GM23338 (cell line): ENCODE data around the gene TRAF2. TPM values are rescaled to one million over a fixed set of nuclear protein-coding genes. Genes with fewer than 3 reads are reported as not detected.

Source experiments
- ATAC-seq: fragments of 200-7000 bp; cut with Tn5 transposase; 3 replicates; pipeline ENCODE4 v1.9.1; 2020
- DNase-seq: peaks from one replicate; pipeline ENCODE4 v3.0.0-alpha.2; 2015; ENCODE audit warnings: low spot score
- H2AFZ ChIP-seq: fragments of 200-600 bp; sonication (generic); 2 replicates; pipeline ENCODE4 v1.8.0; 2016; ENCODE audit warnings: antibody characterized with exemption, mild to moderate bottlenecking, moderate library complexity
- H3F3A ChIP-seq: fragments of 200-600 bp; sonication (generic); replicated peaks from 2 replicates; pipeline ENCODE4 v1.8.0; 2017; ENCODE audit warnings: antibody characterized with exemption, mixed run types, low read depth
- H3K27ac ChIP-seq: fragments of 200-600 bp; sonication (generic); 2 replicates; pipeline ENCODE4 v1.6.1; 2016; ENCODE audit warnings: low read depth
- H3K27me3 ChIP-seq: fragments of 200-600 bp; sonication (generic); 2 replicates; pipeline ENCODE4 v1.8.0; 2016; ENCODE audit warnings: mild to moderate bottlenecking, mixed run types, moderate library complexity; ENCODE audit not compliant: insufficient read depth
- H3K36me3 ChIP-seq: fragments of 200-600 bp; sonication (generic); 2 replicates; pipeline ENCODE4 v1.8.0; 2016; ENCODE audit warnings: mild to moderate bottlenecking; ENCODE audit not compliant: insufficient read depth
- H3K4me1 ChIP-seq: fragments of 200-600 bp; sonication (generic); 2 replicates; pipeline ENCODE4 v1.8.0; 2016; ENCODE audit warnings: mild to moderate bottlenecking, moderate library complexity; ENCODE audit not compliant: insufficient read depth
- H3K4me2 ChIP-seq: fragments of 200-600 bp; sonication (generic); 2 replicates; pipeline ENCODE4 v1.7.1; 2017; ENCODE audit warnings: mixed run types
- H3K4me3 ChIP-seq: fragments of 200-600 bp; sonication (generic); 2 replicates; pipeline ENCODE4 v1.6.1; 2016; ENCODE audit warnings: mixed run types
- H3K79me2 ChIP-seq: fragments of 200-600 bp; sonication (generic); replicated peaks from 2 replicates; pipeline ENCODE4 v1.8.0; 2017; ENCODE audit warnings: mild to moderate bottlenecking; ENCODE audit not compliant: insufficient read depth
- H3K9me2 ChIP-seq: fragments of 200-600 bp; sonication (generic); 2 replicates; pipeline ENCODE4 v1.8.0; 2017; ENCODE audit not compliant: insufficient read depth
- H4K20me1 ChIP-seq: fragments of 200-600 bp; sonication (generic); replicated peaks from 2 replicates; pipeline ENCODE4 v1.8.0; 2017; ENCODE audit warnings: mild to moderate bottlenecking; ENCODE audit not compliant: insufficient read depth
- H3K27ac Mint-ChIP-seq: 2 replicates; pipeline ENCODE4 v1.8.0; 2020; ENCODE audit warnings: inconsistent platforms, mild to moderate bottlenecking, moderate library complexity, mixed read lengths
- H3K27me3 Mint-ChIP-seq: 3 replicates; pipeline ENCODE4 v1.8.0; 2022; ENCODE audit warnings: low read depth, mild to moderate bottlenecking, moderate library complexity, mixed read lengths, inconsistent platforms; ENCODE audit not compliant: insufficient read depth, poor library complexity
- H3K36me3 Mint-ChIP-seq: 3 replicates; pipeline ENCODE4 v1.8.0; 2021; ENCODE audit warnings: low read depth, mild to moderate bottlenecking, inconsistent platforms, moderate library complexity, mixed read lengths
- H3K4me1 Mint-ChIP-seq: 3 replicates; pipeline ENCODE4 v1.8.0; 2020; ENCODE audit warnings: mild to moderate bottlenecking, inconsistent platforms, mixed read lengths
- H3K4me3 Mint-ChIP-seq: 3 replicates; pipeline ENCODE4 v1.8.0; 2021; ENCODE audit warnings: moderate library complexity, mild to moderate bottlenecking, inconsistent platforms, mixed read lengths
- H3K9me3 Mint-ChIP-seq: 3 replicates; pipeline ENCODE4 v1.8.0; 2020; ENCODE audit warnings: moderate library complexity, mild to moderate bottlenecking, inconsistent platforms, mixed read lengths
- CREB1 ChIP-seq: fragments of 250-450 bp; sonication (Bioruptor Pico); IDR thresholded peaks from 2 replicates; pipeline ENCODE4 v1.5.0; 2020; ENCODE audit warnings: low read depth, mild to moderate bottlenecking, moderate library complexity
- EZH2 ChIP-seq: fragments of 200-600 bp; sonication (generic); IDR thresholded peaks from one replicate; pipeline ENCODE4 v1.8.0; 2017; ENCODE audit warnings: antibody characterized with exemption, mild to moderate bottlenecking, low read depth; ENCODE audit not compliant: unreplicated experiment
- NANOG ChIP-seq: IDR thresholded peaks from 2 replicates; pipeline ENCODE4 v1.6.1; 2016; ENCODE audit warnings: antibody characterized with exemption, borderline replicate concordance
- REST ChIP-seq: IDR thresholded peaks from one replicate; pipeline ENCODE4 v1.6.1; 2018; ENCODE audit warnings: antibody characterized with exemption; ENCODE audit not compliant: unreplicated experiment
- STAT1 ChIP-seq: IDR thresholded peaks from one replicate; pipeline ENCODE4 v1.6.1; 2016; ENCODE audit warnings: antibody characterized with exemption; ENCODE audit not compliant: unreplicated experiment
- ZNF114 ChIP-seq: fragments of 250-450 bp; sonication (Bioruptor Pico); IDR thresholded peaks from 2 replicates; pipeline ENCODE4 v1.5.0; 2020; ENCODE audit warnings: mild to moderate bottlenecking, moderate library complexity
- ZNF331 ChIP-seq: fragments of 250-450 bp; sonication (Bioruptor Pico); IDR thresholded peaks from 2 replicates; pipeline ENCODE4 v1.5.0; 2020; ENCODE audit warnings: low read depth, mild to moderate bottlenecking, moderate library complexity
- polyA plus RNA-seq: library from polyadenylated mRNA; unstranded; fragments of >200 nt; fragmentation: Nextera tagmentation; extraction: Ambion mirVana; gene quantifications from 2 replicates; pipeline ENCODE4 v1.2.1, GENCODE V29; 2016
- total RNA-seq: library from RNA; depleted of rRNA; stranded (reverse); fragments of >200 nt; shearing (Covaris generic); gene quantifications from 2 replicates; pipeline ENCODE4 v1.2.3, GENCODE V29; 2014
- TF ChIP-seq, protein P1 (sequence below), 2 experiments: fragments of 200-600 bp in 1 of 2; sonication (generic) in 1 of 2; conservative IDR thresholded peaks; 2 replicates each; pipeline versions ENCODE4 v1.5.1 to v1.6.1; 2016 to 2017; ENCODE audit warnings: antibody characterized with exemption in 2 of 2, low read depth in 2 of 2, mild to moderate bottlenecking in 2 of 2, moderate library complexity in 1 of 2

TRAF2 gene
- total and polyA plus RNA-seq, 2 experiments from 2014 or later = 25.4 to 39.9 TPM

DNA sequence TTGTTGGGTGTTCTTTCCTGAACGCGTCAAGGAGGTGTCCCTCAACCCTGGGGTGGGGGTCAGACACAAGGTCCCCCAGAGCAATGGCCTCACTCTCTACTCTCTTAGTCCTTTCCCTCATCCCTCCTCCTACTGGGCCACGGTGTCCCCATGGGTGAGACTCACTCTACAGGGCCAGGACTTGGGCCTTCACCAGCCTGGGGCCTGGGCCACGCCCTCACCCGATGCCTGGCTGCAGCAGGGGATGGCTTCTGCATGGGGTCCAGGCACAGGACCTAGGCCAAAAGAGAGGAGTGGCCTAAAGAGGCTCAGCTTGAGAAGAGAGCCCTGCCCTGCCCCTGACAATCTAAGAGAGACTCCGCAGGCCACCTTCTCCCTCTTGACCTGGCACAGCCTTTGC, 71.6 kb downstream of the TRAF2 start (continued):
- TF ChIP-seq ZNF331 (CRISPR knock-in tag) = no peak
- TF ChIP-seq, protein P1, sequence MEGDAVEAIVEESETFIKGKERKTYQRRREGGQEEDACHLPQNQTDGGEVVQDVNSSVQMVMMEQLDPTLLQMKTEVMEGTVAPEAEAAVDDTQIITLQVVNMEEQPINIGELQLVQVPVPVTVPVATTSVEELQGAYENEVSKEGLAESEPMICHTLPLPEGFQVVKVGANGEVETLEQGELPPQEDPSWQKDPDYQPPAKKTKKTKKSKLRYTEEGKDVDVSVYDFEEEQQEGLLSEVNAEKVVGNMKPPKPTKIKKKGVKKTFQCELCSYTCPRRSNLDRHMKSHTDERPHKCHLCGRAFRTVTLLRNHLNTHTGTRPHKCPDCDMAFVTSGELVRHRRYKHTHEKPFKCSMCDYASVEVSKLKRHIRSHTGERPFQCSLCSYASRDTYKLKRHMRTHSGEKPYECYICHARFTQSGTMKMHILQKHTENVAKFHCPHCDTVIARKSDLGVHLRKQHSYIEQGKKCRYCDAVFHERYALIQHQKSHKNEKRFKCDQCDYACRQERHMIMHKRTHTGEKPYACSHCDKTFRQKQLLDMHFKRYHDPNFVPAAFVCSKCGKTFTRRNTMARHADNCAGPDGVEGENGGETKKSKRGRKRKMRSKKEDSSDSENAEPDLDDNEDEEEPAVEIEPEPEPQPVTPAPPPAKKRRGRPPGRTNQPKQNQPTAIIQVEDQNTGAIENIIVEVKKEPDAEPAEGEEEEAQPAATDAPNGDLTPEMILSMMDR (conservative IDR thresholded peaks at IDR 0.05; ENCODE audit: low read depth in 2 of 2) = no peak
- no peak for TF ChIP-seq REST
- no peak for TF ChIP-seq EZH2
- TF ChIP-seq CREB1 (CRISPR knock-in tag) = no peak
- TF ChIP-seq NANOG = no peak
- no peak for TF ChIP-seq STAT1
- no peak for TF ChIP-seq ZNF114 (CRISPR knock-in tag)

GRCh38 chr9:136958473-136958872, 72.2 kb downstream of the TRAF2 start:
- Histone ChIP-seq H3K36me3 (no peaks in the 10 kb centered on the region), H4K20me1 (no peaks in the 10 kb centered on the region), H3F3A (no peaks in the 10 kb centered on the region), H3K27me3 (no peaks in the 10 kb centered on the region), H3K79me2 (no peaks in the 10 kb centered on the region), H3K4me3 (no peak overlapping the region), H3K4me1 (no peaks in the 10 kb centered on the region), H3K27ac (no peak overlapping the region), H3K4me2 (no peak overlapping the region), H2AFZ (no peak overlapping the region), H3K9me2 (0 out of 2 replicates have a peak, but pooled peaks cover 6% of the 10 kb centered on the region)
- Mint-ChIP-seq H3K27ac (no peak overlapping the region), H3K4me1 (no peaks in the 10 kb centered on the region; the same call in 2 of the 3 replicates), H3K4me3 (no peak overlapping the region), H3K9me3 (peaks cover 4% of the 10 kb centered on the region; the same call in 2 of the 3 replicates), H3K27me3 (peaks cover 6% of the 10 kb centered on the region), H3K36me3 (no peaks in the 10 kb centered on the region; the same call in 2 of the 3 replicates)
- no peak for ATAC-seq
- no peak for DNase-seq
- TF ChIP-seq ZNF331 (CRISPR knock-in tag) (no peak), EZH2 (no peak)
- TF ChIP-seq, protein P1 (conservative IDR thresholded peaks at IDR 0.05; ENCODE audit: low read depth in 2 of 2) = no peak
